Measurements from ENCODE around the gene CLIP4. TPM values are rescaled to one million over a fixed set of nuclear protein-coding genes. Genes with fewer than 3 reads are reported as not detected.
"Not testable (repeated sequence)": the region's sequence is repeated elsewhere in the genome, so short reads cannot be mapped to it uniquely, and the experiment has no call there.

Gene CLIP4
- total RNA-seq, 1 donor = 73.5 TPM

DNA sequence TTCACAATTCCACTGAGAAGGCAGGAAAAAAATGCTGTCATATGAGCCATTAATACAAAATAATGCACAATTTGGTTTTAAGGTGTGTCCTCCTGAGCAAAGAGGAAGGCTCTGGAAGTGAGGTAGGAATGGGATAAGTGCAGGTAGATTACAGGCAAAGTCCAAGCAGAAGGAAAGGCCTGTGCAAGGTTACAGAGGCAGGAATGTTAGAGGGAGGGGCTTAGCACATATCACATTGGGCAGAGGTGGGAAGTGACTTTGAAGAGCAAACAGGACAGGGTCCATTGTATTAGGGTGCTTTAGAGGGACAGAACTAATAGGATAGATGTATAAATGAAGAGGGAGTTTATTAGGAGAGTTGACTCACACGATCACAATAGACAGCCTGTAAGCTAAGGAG, 14.7 kb upstream of the CLIP4 start:
- TF ChIP-seq, protein P1, sequence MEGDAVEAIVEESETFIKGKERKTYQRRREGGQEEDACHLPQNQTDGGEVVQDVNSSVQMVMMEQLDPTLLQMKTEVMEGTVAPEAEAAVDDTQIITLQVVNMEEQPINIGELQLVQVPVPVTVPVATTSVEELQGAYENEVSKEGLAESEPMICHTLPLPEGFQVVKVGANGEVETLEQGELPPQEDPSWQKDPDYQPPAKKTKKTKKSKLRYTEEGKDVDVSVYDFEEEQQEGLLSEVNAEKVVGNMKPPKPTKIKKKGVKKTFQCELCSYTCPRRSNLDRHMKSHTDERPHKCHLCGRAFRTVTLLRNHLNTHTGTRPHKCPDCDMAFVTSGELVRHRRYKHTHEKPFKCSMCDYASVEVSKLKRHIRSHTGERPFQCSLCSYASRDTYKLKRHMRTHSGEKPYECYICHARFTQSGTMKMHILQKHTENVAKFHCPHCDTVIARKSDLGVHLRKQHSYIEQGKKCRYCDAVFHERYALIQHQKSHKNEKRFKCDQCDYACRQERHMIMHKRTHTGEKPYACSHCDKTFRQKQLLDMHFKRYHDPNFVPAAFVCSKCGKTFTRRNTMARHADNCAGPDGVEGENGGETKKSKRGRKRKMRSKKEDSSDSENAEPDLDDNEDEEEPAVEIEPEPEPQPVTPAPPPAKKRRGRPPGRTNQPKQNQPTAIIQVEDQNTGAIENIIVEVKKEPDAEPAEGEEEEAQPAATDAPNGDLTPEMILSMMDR (IDR thresholded peaks at IDR 0.05; ENCODE audit: insufficient read depth, low read length) = no peak

DNA sequence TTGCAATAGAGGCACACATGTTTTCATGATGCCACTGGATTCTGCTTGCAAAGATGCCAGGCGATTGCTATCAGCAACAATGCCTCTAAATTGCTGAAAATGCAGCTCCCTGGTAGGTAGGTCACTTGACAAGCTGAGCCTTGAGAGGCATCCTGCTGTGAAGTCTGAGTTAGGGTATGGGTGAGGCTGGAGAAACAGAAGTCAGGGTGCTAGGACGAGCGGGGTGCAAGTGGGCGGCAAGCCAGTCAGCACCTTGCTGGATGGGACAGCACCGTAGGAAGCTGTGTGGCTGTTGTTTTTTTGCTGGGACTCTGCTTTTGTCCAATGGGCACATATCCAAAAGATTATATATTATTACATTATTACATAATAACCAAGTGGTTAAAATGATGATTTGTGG, 10.5 kb upstream of the CLIP4 start:
- TF ChIP-seq, protein P1 (IDR thresholded peaks at IDR 0.05; ENCODE audit: insufficient read depth, low read length) = no peak
- no peak overlapping the region for H3K4me3 ChIP-seq (ENCODE audit: low read depth, low read length)
- DNase-seq (ENCODE audit: low read depth) = no peak

More for the DNA sequence above, 14.7 kb upstream of the CLIP4 start:
- no peak overlapping the region for H3K4me3 ChIP-seq (ENCODE audit: low read depth, low read length)
- DNase-seq (ENCODE audit: low read depth) = no peak

DNA sequence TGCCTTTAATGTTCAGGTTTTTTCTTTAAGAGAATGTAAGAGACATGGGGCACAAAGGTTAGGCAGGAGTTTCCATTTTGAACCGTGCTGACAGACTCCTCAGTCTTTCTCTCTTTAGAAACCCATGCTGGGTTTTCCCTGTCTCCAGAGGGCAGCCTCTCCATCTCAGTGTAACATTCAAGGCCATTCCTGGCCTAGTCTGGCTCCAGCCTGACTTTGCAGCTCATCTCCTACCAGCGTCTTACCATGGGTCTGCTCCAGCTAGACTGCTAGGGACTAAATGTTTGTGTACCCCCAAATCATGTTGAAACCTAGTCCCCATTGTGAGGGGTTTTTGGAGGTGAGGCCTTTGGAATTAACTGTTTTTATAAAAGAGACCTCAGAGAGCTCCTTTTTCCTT, 9.8 kb upstream of the CLIP4 start:
- DNase-seq (ENCODE audit: low read depth) = no peak
- H3K4me3 ChIP-seq (ENCODE audit: low read depth, low read length) = no peak overlapping the region
- TF ChIP-seq, protein P1 (IDR thresholded peaks at IDR 0.05; ENCODE audit: insufficient read depth, low read length) = no peak

DNA sequence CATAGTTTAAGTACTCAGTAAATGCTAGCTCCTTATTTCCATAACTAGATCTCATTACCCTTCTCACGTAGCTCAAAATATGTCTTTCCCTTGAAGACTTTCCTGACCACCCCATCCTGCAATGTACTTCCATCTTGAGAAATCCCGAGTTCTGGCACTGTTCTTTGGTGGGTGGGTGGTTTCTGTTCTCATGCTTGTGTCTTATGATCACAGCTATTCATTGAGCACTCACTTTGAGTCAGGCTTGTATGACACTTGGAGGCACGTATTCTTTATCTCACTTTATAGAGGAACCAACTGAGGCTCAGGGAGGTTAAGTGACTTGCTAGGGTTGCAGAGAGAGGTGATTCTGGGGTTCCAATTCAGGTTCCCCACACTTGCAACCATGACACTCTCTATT, 9.0 kb upstream of the CLIP4 start:
- H3K4me3 ChIP-seq (ENCODE audit: low read depth, low read length) = no peak overlapping the region
- DNase-seq (ENCODE audit: low read depth) = no peak
- TF ChIP-seq, protein P1 (IDR thresholded peaks at IDR 0.05; ENCODE audit: insufficient read depth, low read length) = no peak

DNA sequence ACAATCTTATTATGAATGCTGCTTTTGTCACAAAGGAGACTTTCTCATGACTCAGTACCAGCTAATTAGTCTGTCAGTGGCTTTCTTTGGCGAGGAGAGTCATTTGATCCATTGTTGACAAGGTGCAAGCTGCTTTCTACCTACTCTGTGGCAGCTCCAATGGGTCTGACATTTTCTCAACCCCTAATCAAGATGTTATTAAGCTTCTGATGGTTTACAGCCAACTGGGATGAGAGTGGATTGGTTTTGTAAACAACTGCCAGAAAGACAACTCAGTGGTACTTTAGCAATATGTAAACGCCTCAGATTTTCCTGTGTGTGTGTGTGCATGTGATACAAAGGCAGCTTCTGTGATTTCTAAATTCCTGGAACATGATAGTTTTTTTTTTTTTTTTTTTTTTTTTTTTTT, 8.2 kb upstream of the CLIP4 start:
- TF ChIP-seq, protein P1 (IDR thresholded peaks at IDR 0.05; ENCODE audit: insufficient read depth, low read length) = no peak
- DNase-seq (ENCODE audit: low read depth) = peak; percentile 11
- H3K4me3 ChIP-seq (ENCODE audit: low read depth, low read length) = no peak overlapping the region

DNA sequence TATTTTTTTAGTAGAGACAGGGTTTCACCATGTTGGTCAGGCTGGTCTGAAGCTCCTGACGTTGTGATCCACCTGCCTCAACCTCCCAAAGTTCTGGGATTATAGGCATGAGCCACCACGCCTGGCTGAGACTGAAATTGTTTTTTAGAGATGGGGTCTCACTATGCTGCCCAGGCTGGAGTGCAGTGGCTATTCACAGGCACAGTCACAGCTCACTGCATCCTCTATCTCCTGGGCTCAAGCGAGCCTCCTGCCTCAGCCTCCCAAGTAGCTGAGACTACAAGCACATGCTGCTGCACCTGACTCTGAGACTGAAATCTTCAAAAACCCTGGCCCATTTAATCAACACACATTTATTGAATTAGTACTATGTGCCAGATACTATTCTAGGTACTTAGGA, 7.7 kb upstream of the CLIP4 start:
- not testable (repeated sequence) for H3K4me3 ChIP-seq (ENCODE audit: low read depth, low read length); DNase-seq (ENCODE audit: low read depth)

DNA sequence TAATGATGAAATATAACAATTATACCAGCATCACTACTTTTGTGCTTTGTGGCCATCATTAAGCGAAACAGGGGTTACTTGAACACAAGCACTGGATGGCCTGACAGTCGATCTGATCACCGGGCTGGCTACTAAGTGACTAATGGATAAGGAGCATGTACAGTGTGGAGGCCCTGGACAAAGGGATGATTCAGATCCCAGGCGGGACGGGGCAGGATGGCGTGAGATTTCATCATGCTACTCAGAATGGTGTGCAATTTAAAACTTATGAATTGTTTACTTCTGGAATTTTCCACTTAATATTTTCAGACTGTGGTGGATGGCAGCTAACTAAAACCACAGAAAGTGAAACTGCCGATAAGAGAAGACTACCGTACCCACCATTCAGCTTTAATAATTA, 7.0 kb upstream of the CLIP4 start:
- TF ChIP-seq, protein P1 (IDR thresholded peaks at IDR 0.05; ENCODE audit: insufficient read depth, low read length) = no peak
- no peak overlapping the region for H3K4me3 ChIP-seq (ENCODE audit: low read depth, low read length)
- peak; percentile 88 for DNase-seq (ENCODE audit: low read depth)

Measured in fibroblast of the aortic adventitia (primary cell).